HG02938 (cell line): ENCODE measurements around the gene RAD51B.

ENCODE experiments used
- ATAC-seq: cut with Tn5 transposase; IDR thresholded peaks from one replicate; pipeline ENCODE4 v1.9.1; 2021; ENCODE audit warnings: mild to moderate bottlenecking, moderate library complexity; ENCODE audit not compliant: unreplicated experiment

The RAD51B gene

GRCh38 chr14:68469208-68469713 is 649.7 kb downstream of the RAD51B start:
- ATAC-seq = no peak

- no peak for ATAC-seq
Measured at GRCh38 chr14:68470361-68470760, 650.8 kb downstream of the RAD51B start.

DNA sequence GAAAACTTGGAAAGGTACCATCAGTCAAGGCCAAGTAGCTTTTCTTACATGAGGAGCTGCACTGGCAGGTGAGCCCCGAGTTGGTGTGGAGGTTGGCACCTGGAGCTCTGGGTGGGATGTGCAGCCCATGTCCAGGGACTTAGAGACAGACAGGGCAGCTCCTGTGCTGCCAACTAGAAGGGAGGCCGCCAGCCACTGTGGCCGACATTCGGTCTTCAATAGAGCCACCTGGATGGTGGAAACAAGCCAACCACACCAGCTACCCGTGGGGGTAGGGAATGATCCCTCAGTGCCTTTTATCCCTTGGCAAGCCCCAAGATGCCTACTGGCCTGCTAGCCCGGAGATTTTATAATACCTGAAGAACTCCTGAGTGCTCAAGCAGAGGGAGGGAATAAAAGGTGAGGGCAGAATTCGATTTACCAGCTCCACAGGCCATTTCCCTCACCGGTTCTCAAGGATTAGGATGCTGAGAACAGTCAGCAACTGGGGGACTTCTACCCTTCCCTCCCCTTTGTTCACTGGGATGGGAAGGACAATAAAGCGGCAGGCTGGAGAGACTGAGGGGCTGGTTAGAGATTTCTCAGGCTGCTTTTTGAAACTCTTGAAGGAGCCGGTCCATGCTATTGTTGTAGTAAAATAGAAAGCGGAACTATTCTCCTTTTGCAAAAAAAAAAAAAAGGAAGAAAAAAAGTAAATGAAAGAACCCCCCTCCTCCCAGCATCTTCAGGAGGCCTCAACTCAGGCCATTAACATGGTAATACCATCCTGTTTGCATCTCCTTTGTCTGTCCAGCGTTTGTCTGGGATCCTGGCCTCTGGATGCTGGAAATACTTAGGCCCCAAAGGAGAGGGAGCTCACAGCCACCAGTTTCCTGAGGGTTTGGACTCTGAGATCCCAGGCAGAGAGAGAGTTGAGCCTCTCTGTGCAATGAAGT is 651.7 kb downstream of the RAD51B start:
- ATAC-seq = no peak

GRCh38 chr14:68471964-68472508 is 652.5 kb downstream of the RAD51B start:
- no peak for ATAC-seq

- no peak for ATAC-seq
Measured at GRCh38 chr14:68473069-68473468, 653.5 kb downstream of the RAD51B start.

DNA sequence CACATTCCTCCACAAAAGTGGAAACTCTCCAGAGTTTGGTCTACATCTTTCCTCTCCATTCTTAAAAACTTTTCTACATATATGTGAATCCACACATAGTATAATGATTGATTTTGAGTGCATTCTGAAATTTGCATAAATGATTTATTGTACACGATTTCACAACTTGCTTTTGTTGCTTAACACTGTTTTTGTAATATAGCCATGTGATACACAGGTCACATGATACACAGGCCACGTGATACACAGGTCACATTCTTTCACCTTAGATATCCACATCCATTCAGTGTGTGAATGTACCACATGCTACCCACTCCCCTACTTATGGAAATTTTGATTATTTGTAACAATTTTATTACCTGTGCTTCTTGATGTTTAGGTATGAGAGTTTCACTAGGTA is 654.2 kb downstream of the RAD51B start:
- no peak for ATAC-seq

DNA sequence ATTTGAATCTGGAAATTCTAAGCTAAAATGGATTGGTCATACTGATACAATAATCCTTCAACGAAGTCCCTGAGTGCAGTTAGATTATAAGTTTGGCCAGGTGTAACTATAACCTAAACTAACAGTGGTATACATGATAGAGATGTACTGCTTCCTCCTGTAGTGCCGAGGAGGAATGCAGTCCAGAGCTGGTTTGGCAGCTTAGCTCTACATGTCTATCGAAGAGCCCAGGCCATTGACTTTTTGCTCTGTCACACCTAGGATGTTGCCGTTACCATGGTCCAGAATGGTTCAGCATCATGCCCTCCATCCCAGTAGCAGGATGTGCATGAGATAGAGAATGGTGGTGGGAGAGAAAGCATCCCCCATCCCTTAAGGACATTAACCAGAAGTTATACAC is 655.2 kb downstream of the RAD51B start:
- no peak for ATAC-seq

DNA sequence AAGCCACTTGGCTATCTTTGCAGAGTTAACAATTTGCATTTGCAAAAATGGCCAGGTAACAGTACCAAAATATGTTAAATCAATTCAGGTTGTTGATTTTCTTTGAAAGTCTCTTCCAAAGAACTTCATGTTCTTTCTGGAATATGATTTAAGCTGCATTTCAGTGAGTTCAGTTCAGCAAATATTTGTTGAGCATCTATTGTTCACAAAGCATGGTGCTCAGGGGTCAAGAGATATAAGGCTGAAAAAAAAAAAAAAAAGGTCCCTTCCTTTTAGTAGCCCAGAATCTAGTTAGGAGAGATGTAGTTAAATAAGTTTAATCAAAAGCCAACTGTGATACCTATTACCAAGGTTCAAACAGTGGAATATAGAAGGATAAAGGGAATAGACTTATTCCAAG is 656.2 kb downstream of the RAD51B start:
- no peak for ATAC-seq

DNA sequence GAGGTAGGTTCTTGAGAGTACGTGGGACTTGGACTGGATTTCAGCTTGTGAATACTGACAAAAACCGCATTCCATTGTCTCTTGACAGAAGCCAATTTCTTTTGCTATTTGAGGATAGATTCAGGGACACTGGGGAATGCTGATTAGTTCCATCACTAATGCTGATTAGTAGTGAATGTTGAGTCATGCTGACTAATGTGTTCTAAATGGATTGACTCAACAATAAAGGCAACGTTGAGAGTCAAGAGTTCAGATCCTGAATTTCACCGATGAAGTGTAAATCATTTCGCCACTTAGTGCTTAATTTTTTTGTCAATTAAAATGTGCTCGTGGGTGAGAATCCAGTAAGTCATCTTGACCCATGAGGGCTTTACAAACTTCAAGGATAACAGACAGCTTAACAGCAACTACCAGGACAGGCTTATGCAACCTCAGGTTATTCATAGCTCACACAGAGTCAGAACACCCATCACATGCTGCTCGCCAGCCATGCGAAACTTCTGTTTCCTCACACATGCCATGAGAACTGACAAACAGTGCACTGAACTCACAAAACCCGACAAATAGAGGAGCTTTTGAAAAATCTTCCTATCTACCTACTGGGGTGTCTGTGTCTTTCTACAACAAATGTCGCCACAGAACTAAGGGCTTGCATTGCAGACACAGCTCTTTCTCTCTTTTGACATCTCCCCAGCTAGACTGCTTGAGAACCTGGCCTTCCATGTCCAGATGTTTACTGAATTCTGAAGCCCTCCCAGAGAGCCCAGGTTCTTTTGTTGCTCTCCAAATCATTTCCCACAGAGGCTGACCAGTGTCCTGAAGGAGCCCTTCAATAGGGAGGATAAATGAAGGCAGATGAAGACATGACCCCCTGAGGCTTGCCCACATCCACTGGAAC is 656.9 kb downstream of the RAD51B start:
- ATAC-seq = peak; percentile 90

DNA sequence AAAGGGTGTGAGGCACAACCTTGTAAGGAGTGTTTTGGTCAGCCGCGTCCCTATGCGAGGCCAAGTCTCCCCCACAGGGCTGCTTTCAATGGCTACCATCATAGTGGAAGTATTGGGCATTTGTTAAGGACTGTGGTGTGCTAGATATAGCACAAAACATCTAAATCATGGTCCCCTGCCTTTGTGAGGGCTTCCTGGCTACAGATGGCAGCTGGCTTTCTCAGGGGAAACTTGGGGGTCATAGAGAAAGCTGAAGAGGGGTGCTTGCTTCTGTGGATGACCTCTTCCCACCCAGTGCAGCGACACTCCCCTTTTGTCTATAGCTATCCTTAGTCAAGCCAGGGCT is 657.5 kb downstream of the RAD51B start:
- no peak for ATAC-seq

- no peak for ATAC-seq
Measured at GRCh38 chr14:68477461-68478085, 658.0 kb downstream of the RAD51B start.

DNA sequence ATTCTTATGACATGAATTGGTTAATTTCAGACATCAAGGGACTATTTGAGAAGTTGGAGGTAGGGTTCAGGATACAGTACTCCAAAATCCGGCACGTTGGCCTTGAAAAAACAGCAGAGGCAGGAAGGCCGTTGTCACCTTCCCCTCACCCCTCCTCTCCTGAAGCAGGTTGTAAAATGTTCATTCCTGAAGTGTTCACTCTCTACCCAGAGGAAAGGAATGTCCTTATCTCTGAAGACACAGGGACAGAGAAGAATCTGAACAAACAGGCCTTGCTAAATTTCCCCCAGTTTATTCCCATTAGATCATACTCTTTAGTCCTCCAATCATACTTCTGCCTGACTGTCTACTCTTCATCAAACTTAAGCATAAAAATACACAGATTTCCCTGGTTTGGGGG is 659.7 kb downstream of the RAD51B start:
- no peak for ATAC-seq

DNA sequence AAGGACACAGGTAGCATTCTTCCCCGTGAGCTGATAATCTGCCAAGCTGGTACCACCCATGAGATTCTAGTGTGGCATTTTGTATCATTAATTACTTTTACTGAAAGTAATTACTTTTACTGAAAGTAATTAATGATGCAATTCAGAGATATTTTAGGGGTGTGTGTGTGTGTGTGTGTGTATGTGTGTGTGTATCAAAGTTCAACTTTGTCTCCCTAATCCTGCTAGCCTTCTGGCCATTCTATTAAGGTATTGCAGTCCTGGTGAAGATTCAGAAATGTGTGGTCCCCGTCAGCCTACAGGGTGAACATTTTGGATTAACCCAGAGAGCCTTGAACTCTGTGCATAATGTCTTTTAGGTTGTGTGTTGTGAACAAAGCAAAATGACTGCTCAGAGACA is 662.4 kb downstream of the RAD51B start:
- no peak for ATAC-seq

GRCh38 chr14:68482772-68483395 is 663.3 kb downstream of the RAD51B start:
- ATAC-seq = no peak

DNA sequence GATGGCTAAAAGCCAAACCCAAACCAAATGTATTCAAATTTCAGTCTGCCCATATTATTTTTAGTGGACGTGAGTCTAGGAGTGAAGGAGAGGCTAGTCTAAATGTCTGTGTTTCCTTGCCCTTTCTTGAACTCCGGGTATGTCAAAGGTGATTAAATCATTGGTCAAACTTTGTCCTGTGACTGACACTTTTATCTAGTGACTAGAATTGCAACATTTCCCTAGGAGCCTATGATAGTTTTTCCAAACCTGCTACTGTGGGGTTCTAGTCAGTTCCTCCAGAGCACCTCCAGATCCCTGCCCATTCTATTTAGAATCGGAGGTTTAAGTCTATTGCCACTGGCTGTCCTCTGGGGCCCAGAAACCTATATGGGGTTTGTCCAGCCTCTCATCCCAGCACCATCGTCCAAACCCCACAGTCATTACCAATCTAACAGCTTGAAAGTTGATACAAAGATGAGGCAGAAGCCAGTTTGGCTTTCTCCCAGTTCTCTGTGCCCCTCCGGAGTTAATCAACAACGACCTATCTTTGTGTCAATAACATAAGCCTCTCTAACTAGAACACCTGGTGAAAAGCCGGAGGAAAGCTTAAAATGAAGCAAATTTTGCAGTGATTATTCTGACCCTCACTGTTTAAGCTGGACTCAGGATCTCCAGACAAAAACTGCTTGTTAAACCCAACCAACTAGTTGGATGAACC is 666.6 kb downstream of the RAD51B start:
- ATAC-seq = no peak

- no peak for ATAC-seq
Measured at GRCh38 chr14:68486809-68487208, 667.2 kb downstream of the RAD51B start.

GRCh38 chr14:68487805-68488590 is 668.4 kb downstream of the RAD51B start:
- ATAC-seq = no peak

- no peak for ATAC-seq
Measured at GRCh38 chr14:68491793-68492192, 672.2 kb downstream of the RAD51B start.
